HepG2 (cell line): ENCODE results near the gene PFKFB4.

Experiments
- FOXJ3 ChIP-seq: sonication (generic); formaldehyde crosslinking; IDR thresholded peaks from 2 replicates; pipeline ENCODE4 v1.4.0; 2020; ENCODE audit warnings: missing genetic modification reagents, mild to moderate bottlenecking, borderline replicate concordance
- MAF1 ChIP-seq: sonication (generic); formaldehyde crosslinking; IDR thresholded peaks from 2 replicates; pipeline ENCODE4 v1.5.0; 2020; ENCODE audit warnings: missing genetic modification reagents, borderline replicate concordance
- MEF2D ChIP-seq: sonication (generic); formaldehyde crosslinking; IDR thresholded peaks from 2 replicates; pipeline ENCODE4 v1.5.1; 2020; ENCODE audit warnings: mild to moderate bottlenecking, missing genetic modification reagents
- RELA ChIP-seq: sonication (generic); formaldehyde crosslinking; IDR thresholded peaks from 2 replicates; pipeline ENCODE4 v1.4.0; 2020; ENCODE audit warnings: missing genetic modification reagents
- RNF2 ChIP-seq: fragments of 450-650 bp; conservative IDR thresholded peaks from 2 replicates; pipeline ENCODE4 v1.6.1; 2016; ENCODE audit warnings: low read depth
- ZNF101 ChIP-seq: sonication (generic); formaldehyde crosslinking; IDR thresholded peaks from 2 replicates; pipeline ENCODE4 v1.4.0; 2020; ENCODE audit warnings: mild to moderate bottlenecking, low read depth, missing genetic modification reagents, borderline replicate concordance

DNA sequence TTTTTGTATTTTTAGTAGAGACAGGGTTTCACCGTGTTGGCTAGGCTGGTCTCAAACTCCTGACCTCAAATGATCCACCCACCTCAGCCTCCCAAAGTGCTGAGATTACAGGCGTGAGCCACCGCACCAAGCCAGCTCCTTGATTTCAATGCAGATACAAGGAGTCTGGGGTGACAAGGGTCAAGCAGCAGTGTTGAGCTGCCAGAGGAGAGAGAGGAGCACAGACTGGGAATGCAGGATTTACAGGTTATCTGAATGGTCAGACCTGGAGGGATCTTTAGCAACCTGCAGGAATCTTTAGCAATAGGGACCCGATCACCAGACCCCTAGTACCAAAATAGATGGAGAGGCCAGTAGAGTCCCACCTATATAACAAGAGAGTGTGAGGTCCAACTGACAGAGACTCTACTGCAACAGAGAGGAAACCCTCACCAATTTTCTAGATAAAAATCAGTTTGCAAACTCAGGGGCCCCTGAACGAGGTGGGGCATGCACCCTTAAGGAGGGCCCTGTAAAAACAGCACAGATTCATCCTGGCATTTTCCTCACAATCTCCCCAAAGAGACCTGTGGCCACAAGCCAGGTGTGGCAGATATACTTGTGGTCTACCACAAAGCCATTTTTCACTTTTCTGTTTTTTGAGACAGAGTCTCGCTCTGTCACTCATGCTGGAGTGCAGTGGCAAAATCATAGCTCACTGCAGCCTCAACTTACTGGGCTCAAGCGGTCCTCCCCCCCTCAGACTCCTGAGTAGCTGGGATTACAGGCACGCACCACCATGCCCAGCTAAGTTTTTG is 42.0 kb downstream of the PFKFB4 start:
- TF ChIP-seq FOXJ3 (CRISPR knock-in tag) (no peak), MAF1 (CRISPR knock-in tag) (no peak), ZNF101 (CRISPR knock-in tag) (no peak), RNF2 (no peak), MEF2D (no peak), RELA (CRISPR knock-in tag) (no peak)
